Measurements from ENCODE around the gene PCED1A. TPM values are rescaled to one million over a fixed set of nuclear protein-coding genes. Genes with fewer than 3 reads are reported as not detected.

PCED1A gene
- total and polyA plus RNA-seq, 2 donors from 2014 or later = 43.6 to 47.7 TPM

DNA sequence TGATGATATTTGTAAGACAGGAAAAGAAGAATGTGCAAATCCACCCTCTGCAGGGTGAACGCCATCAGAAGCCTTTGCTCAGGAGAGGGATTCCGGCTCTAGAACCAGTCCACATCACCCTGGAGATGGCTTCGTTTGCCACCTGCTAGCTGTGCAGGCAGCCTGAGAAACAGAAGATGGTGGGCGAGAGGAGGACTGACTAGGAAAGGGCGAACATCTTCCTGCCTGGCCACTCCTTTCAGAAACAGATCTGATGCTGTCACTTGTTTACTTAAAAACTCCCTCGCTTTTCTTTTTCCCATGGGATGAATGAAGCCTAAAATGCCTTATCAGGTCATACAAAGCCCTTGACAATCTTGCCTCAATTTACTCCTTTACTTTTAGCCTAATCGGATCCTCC, 34.0 kb upstream of the PCED1A start:
- FAIRE-seq = no peak
- Histone ChIP-seq H3K27ac (ENCODE audit: low read depth in 2 of 2, low read length in 2 of 2) (no peak overlapping the region), H3K36me3 (ENCODE audit: control insufficient read depth in 2 of 3, insufficient read depth in 3 of 3, low read length in 3 of 3) (no peaks in the 10 kb centered on the region), H3K27me3 (ENCODE audit: control insufficient read depth, insufficient read depth, low read length) (peaks cover 7% of the 10 kb centered on the region), H3K9me3 (ENCODE audit: control insufficient read depth in 2 of 3, insufficient read depth in 1 of 3, low read length in 3 of 3) (no peaks in the 10 kb centered on the region), H3K9ac (ENCODE audit: low read length in 3 of 3) (peak overlapping the region in 2 of 3 donors; percentile 27 to 48), H3K4me3 (ENCODE audit: low read length in 3 of 3) (peak overlapping the region; percentile 74 to 86 (median 85)), H3K4me1 (ENCODE audit: control insufficient read depth in 2 of 3, insufficient read depth in 2 of 3, low read depth in 1 of 3, low read length in 3 of 3) (peaks cover 4 to 25% (median 8%) of the 10 kb centered on the region in 3 donors)
- DNase-seq = peak in 1 of 5 donors; percentile 36
- no peak for TF ChIP-seq CTCF (IDR thresholded peaks at IDR 0.05; ENCODE audit: borderline replicate concordance, extremely low read depth, insufficient read depth)
- intact Hi-C loops (cut with DNase I) = no loop called here

DNA sequence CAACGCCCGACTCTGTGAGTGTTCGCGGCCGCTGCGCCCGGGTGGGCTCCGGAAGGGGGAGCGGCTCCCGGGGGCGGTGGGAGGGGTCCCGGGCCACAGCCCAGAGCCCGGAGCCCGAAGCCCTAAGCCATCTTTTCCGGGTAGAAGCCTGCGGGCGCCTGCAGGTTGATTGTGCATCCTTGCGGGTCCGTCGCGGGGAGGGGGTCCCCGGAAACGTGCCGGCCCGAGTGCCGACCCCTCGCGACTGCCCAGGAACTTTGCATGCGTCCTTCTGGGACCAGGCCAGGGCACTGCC, 33.2 kb upstream of the PCED1A start:
- Histone ChIP-seq H3K9me3 (ENCODE audit: control insufficient read depth in 2 of 3, insufficient read depth in 1 of 3, low read length in 3 of 3) (no peaks in the 10 kb centered on the region), H3K9ac (ENCODE audit: low read length in 3 of 3) (peak overlapping the region in 2 of 3 donors; percentile 40 to 48), H3K36me3 (ENCODE audit: control insufficient read depth in 2 of 3, insufficient read depth in 3 of 3, low read length in 3 of 3) (no peaks in the 10 kb centered on the region), H3K4me3 (ENCODE audit: low read length in 3 of 3) (peak overlapping the region; percentile 74 to 86 (median 85)), H3K27ac (ENCODE audit: low read depth in 2 of 2, low read length in 2 of 2) (no peak overlapping the region), H3K27me3 (ENCODE audit: control insufficient read depth, insufficient read depth, low read length) (peaks cover 7% of the 10 kb centered on the region), H3K4me1 (ENCODE audit: control insufficient read depth in 2 of 3, insufficient read depth in 2 of 3, low read depth in 1 of 3, low read length in 3 of 3) (peaks cover 4 to 25% (median 8%) of the 10 kb centered on the region in 3 donors)
- FAIRE-seq (no peak), DNase-seq (peak; percentile 75 to 90 (median 84))
- intact Hi-C loops (cut with DNase I) = no loop called here
- TF ChIP-seq CTCF (IDR thresholded peaks at IDR 0.05; ENCODE audit: borderline replicate concordance, extremely low read depth, insufficient read depth) = no peak

GRCh38 chr20:2873010-2873746, 32.7 kb upstream of the PCED1A start, which contains the start of gene PTPRA:
TSS of gene PTPRA (plus strand) at chr20:2873481. CDS start at chr20:2964278, 90,797 bp downstream.
- no peak for TF ChIP-seq CTCF (IDR thresholded peaks at IDR 0.05; ENCODE audit: borderline replicate concordance, extremely low read depth, insufficient read depth)
- peak within 1 kb of the TSS; percentile 20 to 75 (median 42) for H3K9ac ChIP-seq (ENCODE audit: low read length in 3 of 3)
- H3K27ac ChIP-seq (ENCODE audit: low read depth in 2 of 2, low read length in 2 of 2) = peak within 1 kb of the TSS in 1 of 2 donors; percentile 51
- FAIRE-seq (no peak), DNase-seq (peak; percentile 93 to 97 (median 96))
- H3K36me3 ChIP-seq (ENCODE audit: control insufficient read depth in 2 of 3, insufficient read depth in 3 of 3, low read length in 3 of 3) = no peaks in the 10 kb centered on the region
- H3K4me3 ChIP-seq (ENCODE audit: low read length in 3 of 3) = peak within 1 kb of the TSS; percentile 74 to 86 (median 85)
- H3K9me3 ChIP-seq (ENCODE audit: control insufficient read depth in 2 of 3, insufficient read depth in 1 of 3, low read length in 3 of 3) = no peaks in the 10 kb centered on the region
- peaks cover 4 to 25% (median 8%) of the 10 kb centered on the region in 3 donors for H3K4me1 ChIP-seq (ENCODE audit: control insufficient read depth in 2 of 3, insufficient read depth in 2 of 3, low read depth in 1 of 3, low read length in 3 of 3)
- H3K27me3 ChIP-seq (ENCODE audit: control insufficient read depth, insufficient read depth, low read length) = peaks cover 7% of the 10 kb centered on the region
- intact Hi-C loops (cut with DNase I) = no loop called here

All from kidney (tissue), 14 donors.